Astrocyte of the spinal cord (primary cell): ENCODE data around the gene CA11.

Experiments used
- DNase-seq: peaks from one replicate; pipeline ENCODE4 v3.0.0; 2011; ENCODE audit warnings: low read depth, low spot score
- H3K4me3 ChIP-seq: 2 replicates; pipeline ENCODE4 v1.5.1; 2011; ENCODE audit warnings: low read depth, mild to moderate bottlenecking, low read length, moderate library complexity
- CTCF ChIP-seq: IDR thresholded peaks from 2 replicates; pipeline ENCODE4 v1.5.1; 2012; ENCODE audit warnings: low read depth, mild to moderate bottlenecking, low read length, inconsistent platforms
- in situ Hi-C: cut with HindIII; loops from 2 replicates; pipeline ENCODE4 v1.10.0; 2017; ENCODE audit warnings: low sequenced_read_pairs

The CA11 gene

GRCh38 chr19:48648134-48648533 lies 2.1 kb upstream of the CA11 start:
- no peak for TF ChIP-seq CTCF
- in situ Hi-C loops: no loop called here
- no peak overlapping the region for H3K4me3 ChIP-seq
- DNase-seq: no peak

GRCh38 chr19:48646722-48647216 lies 782 bp upstream of the CA11 start:
- in situ Hi-C loops: no loop called here
- no peak for TF ChIP-seq CTCF
- DNase-seq: no peak
- peak overlapping the region; percentile 42 for H3K4me3 ChIP-seq

DNA sequence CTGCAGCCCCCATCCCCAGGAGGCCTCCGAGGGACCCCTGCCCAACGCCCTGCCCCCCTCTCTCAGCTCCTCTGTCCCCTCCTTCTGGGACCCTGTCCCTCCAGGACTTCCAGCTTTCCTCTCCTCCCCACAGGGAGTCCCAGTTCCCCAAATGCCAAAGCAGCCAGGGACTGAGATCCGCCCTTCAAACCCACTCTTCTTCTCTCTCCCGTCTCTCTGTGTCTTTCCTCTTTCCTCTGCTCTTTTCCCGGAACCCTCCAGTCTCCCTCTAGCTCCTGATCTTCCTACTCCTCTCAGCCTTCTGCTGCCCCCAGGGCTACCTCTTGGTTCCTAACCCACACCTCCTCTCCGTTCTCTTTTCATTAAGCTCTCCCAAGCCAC lies 377 bp downstream of the CA11 start:
- peak overlapping the region; percentile 42 for H3K4me3 ChIP-seq
- DNase-seq: no peak
- no peak for TF ChIP-seq CTCF
- in situ Hi-C loops: no loop called here

- TF ChIP-seq CTCF: no peak
- in situ Hi-C loops: no loop called here
- peak; percentile 74 for DNase-seq
- peak overlapping the region; percentile 42 for H3K4me3 ChIP-seq
Observed at GRCh38 chr19:48644839-48645619, 958 bp downstream of the CA11 start.

GRCh38 chr19:48644355-48644754 lies 1.6 kb downstream of the CA11 start:
- no peak overlapping the region for H3K4me3 ChIP-seq
- in situ Hi-C loops: no loop called here
- TF ChIP-seq CTCF: no peak
- DNase-seq: no peak

GRCh38 chr19:48642862-48643261 lies 3.1 kb downstream of the CA11 start:
- in situ Hi-C loops: no loop called here
- no peak for TF ChIP-seq CTCF
- no peak overlapping the region for H3K4me3 ChIP-seq
- no peak for DNase-seq
